ENCODE results near the gene CHL1.
A peak's percentile ranks its signal among the peaks of the same experiment; 100 is the strongest.

Gene CHL1

DNA sequence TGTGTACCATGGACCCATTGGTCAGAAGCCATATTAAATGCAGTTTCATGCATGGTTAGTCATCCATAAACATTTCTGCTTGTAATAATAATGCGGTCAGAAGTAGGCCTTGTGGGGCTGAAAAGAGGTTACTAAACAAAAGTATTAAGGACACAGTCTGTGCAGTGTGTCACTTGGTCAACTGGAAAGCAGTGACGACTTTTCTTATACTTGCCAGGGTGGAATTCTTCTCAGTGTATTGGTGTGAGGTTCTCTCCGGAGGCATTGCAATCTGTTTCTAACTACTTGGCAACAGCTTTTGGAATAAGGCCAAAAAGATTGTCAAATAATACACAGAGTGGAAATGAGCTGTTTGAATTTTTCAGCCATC, 46.8 kb downstream of the CHL1 start:
- no peak overlapping the region for H3K4me3 ChIP-seq (ENCODE audit: low read depth, low read length)

DNA sequence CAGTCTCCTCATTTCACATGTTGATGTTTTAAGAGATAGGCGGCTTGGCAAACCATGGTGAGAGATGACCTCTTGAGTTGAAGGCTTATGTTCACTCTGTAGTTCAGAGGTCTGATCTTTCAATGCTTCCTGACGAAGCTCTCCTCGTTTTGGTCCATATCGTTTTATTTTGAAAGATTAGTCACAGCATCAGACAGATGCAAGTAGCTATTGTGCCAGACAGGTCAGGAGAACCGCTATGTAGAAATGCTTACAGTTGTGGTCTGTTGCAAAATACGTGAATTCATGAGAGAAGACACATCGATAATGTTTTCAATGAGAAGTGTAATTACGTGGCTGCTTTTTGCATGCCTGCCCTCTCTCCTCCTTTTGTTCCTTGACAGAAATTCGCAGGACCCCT, 47.5 kb downstream of the CHL1 start:
- TF ChIP-seq, protein P1, sequence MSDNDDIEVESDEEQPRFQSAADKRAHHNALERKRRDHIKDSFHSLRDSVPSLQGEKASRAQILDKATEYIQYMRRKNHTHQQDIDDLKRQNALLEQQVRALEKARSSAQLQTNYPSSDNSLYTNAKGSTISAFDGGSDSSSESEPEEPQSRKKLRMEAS (IDR thresholded peaks at IDR 0.05; ENCODE audit: low read depth, low read length): no peak
- no peak for TF ChIP-seq POLR2A (IDR thresholded peaks at IDR 0.05; ENCODE audit: extremely low read depth, insufficient read length)
- TF ChIP-seq MYC (IDR thresholded peaks at IDR 0.05; ENCODE audit: low read depth, low read length): no peak
- TF ChIP-seq, protein P2, sequence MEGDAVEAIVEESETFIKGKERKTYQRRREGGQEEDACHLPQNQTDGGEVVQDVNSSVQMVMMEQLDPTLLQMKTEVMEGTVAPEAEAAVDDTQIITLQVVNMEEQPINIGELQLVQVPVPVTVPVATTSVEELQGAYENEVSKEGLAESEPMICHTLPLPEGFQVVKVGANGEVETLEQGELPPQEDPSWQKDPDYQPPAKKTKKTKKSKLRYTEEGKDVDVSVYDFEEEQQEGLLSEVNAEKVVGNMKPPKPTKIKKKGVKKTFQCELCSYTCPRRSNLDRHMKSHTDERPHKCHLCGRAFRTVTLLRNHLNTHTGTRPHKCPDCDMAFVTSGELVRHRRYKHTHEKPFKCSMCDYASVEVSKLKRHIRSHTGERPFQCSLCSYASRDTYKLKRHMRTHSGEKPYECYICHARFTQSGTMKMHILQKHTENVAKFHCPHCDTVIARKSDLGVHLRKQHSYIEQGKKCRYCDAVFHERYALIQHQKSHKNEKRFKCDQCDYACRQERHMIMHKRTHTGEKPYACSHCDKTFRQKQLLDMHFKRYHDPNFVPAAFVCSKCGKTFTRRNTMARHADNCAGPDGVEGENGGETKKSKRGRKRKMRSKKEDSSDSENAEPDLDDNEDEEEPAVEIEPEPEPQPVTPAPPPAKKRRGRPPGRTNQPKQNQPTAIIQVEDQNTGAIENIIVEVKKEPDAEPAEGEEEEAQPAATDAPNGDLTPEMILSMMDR (IDR thresholded peaks at IDR 0.05; ENCODE audit: low read depth, low read length): no peak
- peak; percentile 1 for DNase-seq (ENCODE audit: low read depth)
- no peak overlapping the region for H3K4me3 ChIP-seq (ENCODE audit: low read depth, low read length)

More for the DNA sequence above, 46.8 kb downstream of the CHL1 start:
- DNase-seq (ENCODE audit: low read depth): no peak
- TF ChIP-seq, protein P1 (IDR thresholded peaks at IDR 0.05; ENCODE audit: low read depth, low read length): no peak
- TF ChIP-seq POLR2A (IDR thresholded peaks at IDR 0.05; ENCODE audit: extremely low read depth, insufficient read length) (no peak), MYC (IDR thresholded peaks at IDR 0.05; ENCODE audit: low read depth, low read length) (no peak)
- TF ChIP-seq, protein P2 (IDR thresholded peaks at IDR 0.05; ENCODE audit: low read depth, low read length): no peak

DNA sequence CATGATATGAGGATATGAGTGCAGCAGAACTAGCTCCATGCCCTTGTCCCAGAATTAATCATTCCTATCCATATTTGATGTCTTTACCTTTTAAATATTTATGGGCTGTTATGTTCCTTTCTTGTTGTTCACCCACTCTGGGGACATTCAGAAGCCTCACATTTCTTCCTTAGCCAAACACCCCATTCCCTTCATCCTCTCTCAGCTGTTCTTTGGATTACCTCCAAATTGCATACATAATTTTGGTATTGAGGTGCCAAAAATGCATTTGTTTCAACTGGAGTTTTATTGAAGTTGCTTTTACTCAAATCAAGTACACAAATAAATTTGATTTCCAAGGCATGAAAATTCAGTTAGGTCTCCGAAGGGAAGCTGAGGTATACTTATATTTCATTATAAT, 51.4 kb downstream of the CHL1 start:
- H3K4me3 ChIP-seq (ENCODE audit: low read depth, low read length): no peak overlapping the region
- no peak for DNase-seq (ENCODE audit: low read depth)
- TF ChIP-seq MYC (IDR thresholded peaks at IDR 0.05; ENCODE audit: low read depth, low read length) (no peak), POLR2A (IDR thresholded peaks at IDR 0.05; ENCODE audit: extremely low read depth, insufficient read length) (no peak)
- TF ChIP-seq, protein P1 (IDR thresholded peaks at IDR 0.05; ENCODE audit: low read depth, low read length): no peak
- TF ChIP-seq, protein P2 (IDR thresholded peaks at IDR 0.05; ENCODE audit: low read depth, low read length): no peak

DNA sequence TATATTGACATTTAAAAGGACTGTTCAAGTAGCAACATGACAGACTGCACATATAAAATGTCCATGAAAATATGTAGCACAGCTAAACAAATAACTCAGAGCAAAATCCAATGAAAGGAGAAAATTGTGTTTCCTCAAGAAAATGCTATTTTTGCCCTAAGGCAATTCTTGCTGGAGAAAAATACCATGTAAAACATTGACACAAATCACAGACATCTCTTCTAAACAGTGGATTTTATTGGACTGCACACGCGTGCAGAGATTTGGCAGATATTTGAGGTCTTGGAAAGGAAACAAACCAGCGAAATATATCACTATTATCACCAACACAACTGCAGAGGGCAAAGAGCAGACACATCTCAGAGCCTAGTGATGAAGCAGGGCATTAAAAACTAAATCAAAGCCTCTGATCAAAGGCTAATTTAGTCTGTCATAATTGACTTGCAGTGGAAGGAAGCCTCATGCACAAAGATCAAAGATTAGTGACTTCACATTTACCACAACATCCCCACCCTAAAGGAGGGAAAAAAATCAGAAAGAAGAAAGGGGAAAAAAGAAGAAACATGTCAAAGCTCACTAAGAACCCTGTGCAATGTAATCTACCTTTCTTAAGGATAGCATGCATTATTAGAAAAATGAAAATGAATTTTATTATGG, 52.4 kb downstream of the CHL1 start:
- TF ChIP-seq, protein P2 (IDR thresholded peaks at IDR 0.05; ENCODE audit: low read depth, low read length): no peak
- no peak for DNase-seq (ENCODE audit: low read depth)
- no peak overlapping the region for H3K4me3 ChIP-seq (ENCODE audit: low read depth, low read length)

DNA sequence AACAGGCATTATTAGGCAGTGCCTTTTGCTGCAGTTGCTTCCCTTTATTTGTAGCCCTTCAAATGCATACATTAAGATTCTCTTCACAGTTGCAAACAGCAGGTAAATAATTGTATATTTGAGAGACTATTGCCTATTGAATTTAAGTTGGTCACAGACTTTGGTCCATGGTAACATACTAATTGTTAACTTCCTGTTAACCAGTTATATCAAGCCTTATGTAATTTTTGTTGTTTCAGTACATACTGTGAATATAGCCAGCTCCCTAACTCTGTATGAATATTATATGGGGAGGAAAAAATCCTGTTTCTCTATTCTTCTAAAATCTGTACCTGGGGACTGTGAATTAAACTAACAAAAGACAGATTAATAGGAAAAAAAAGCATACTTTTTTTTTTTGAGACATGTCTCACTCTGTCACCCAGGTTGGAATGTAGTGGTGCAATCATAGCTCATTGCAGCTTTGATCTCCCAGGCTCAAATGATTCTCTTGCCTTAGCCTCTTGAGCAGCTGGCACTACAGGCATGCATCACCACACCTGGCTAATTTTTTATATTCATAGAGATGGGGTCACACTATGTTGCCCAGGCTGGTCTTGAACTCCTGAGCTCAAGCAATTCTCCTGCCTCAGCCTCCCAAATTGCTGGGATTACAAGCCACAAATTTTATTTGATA, 53.2 kb downstream of the CHL1 start:
- no peak overlapping the region for H3K4me3 ChIP-seq (ENCODE audit: low read depth, low read length)
- TF ChIP-seq, protein P2 (IDR thresholded peaks at IDR 0.05; ENCODE audit: low read depth, low read length): no peak
- TF ChIP-seq MYC (IDR thresholded peaks at IDR 0.05; ENCODE audit: low read depth, low read length) (no peak), POLR2A (IDR thresholded peaks at IDR 0.05; ENCODE audit: extremely low read depth, insufficient read length) (no peak)
- TF ChIP-seq, protein P1 (IDR thresholded peaks at IDR 0.05; ENCODE audit: low read depth, low read length): no peak
- no peak for DNase-seq (ENCODE audit: low read depth)

Measured in NB4 (cell line).